OCI-LY1 (cell line): ENCODE results near the gene FNIP2.

Source experiments
- H2AFZ ChIP-seq: fragments of 200-600 bp; sonication (generic), shearing (Covaris generic); 2 replicates; pipeline ENCODE4 v1.6.0; 2014; ENCODE audit warnings: antibody characterized with exemption, mild to moderate bottlenecking, low read length
- H3F3A ChIP-seq: fragments of 200-600 bp; sonication (generic), shearing (Covaris generic); 2 replicates; pipeline ENCODE4 v1.6.0; 2014; ENCODE audit warnings: mild to moderate bottlenecking, antibody characterized with exemption, low read length, moderate library complexity; ENCODE audit not compliant: insufficient read depth
- H3K27ac ChIP-seq: fragments of 200-600 bp; sonication (generic); 2 replicates; pipeline ENCODE4 v1.5.1; 2014; ENCODE audit warnings: low read length, mixed run types, mild to moderate bottlenecking, low read depth; ENCODE audit not compliant: poor library complexity, severe bottlenecking
- H3K27me3 ChIP-seq: fragments of 200-600 bp; sonication (generic); 2 replicates; pipeline ENCODE4 v1.6.0; 2014; ENCODE audit warnings: antibody characterized with exemption, mild to moderate bottlenecking, low read length, moderate library complexity; ENCODE audit not compliant: insufficient read depth
- H3K36me3 ChIP-seq: fragments of 200-600 bp; sonication (generic); 2 replicates; pipeline ENCODE4 v1.6.1; 2014; ENCODE audit warnings: mild to moderate bottlenecking, antibody characterized with exemption, low read length, moderate library complexity, mixed read lengths; ENCODE audit not compliant: insufficient read depth
- H3K4me1 ChIP-seq: fragments of 200-600 bp; sonication (generic); 2 replicates; pipeline ENCODE4 v1.5.1; 2014; ENCODE audit warnings: mild to moderate bottlenecking, low read length, moderate library complexity; ENCODE audit not compliant: insufficient read depth, severe bottlenecking
- H3K4me2 ChIP-seq: fragments of 200-600 bp; sonication (generic), shearing (Covaris generic); 2 replicates; pipeline ENCODE4 v1.6.1; 2014; ENCODE audit warnings: low read length
- H3K4me3 ChIP-seq: fragments of 200-600 bp; sonication (generic); 2 replicates; pipeline ENCODE4 v1.5.1; 2014; ENCODE audit warnings: low read length, low read depth, mild to moderate bottlenecking, mixed read lengths; ENCODE audit not compliant: poor library complexity, severe bottlenecking
- H3K79me2 ChIP-seq: fragments of 200-600 bp; shearing (Covaris generic); 2 replicates; pipeline ENCODE4 v1.6.1; 2016; ENCODE audit warnings: mixed run types, low read length, mixed read lengths; ENCODE audit not compliant: insufficient read depth
- H3K9ac ChIP-seq: fragments of 200-600 bp; sonication (generic), shearing (Covaris generic); 2 replicates; pipeline ENCODE4 v1.6.1; 2014; ENCODE audit warnings: mild to moderate bottlenecking, low read length, mixed read lengths
- H3K9me2 ChIP-seq: fragments of 200-600 bp; sonication (generic), shearing (Covaris generic); 2 replicates; pipeline ENCODE4 v1.6.1; 2014; ENCODE audit warnings: low read depth, mild to moderate bottlenecking, low read length, mixed read lengths
- H3K9me3 ChIP-seq: fragments of 200-600 bp; shearing (Covaris generic); 2 replicates; pipeline ENCODE4 v1.6.1; 2014; ENCODE audit warnings: low read length, mixed read lengths
- H4K20me1 ChIP-seq: fragments of 200-600 bp; sonication (generic), shearing (Covaris generic); 2 replicates; pipeline ENCODE4 v1.6.0; 2016; ENCODE audit warnings: mild to moderate bottlenecking, low read length; ENCODE audit not compliant: insufficient read depth
- CTCF ChIP-seq: fragments of 200-600 bp; sonication (generic), shearing (Covaris generic); IDR thresholded peaks from 2 replicates; pipeline ENCODE4 v1.5.1; 2017; ENCODE audit warnings: mild to moderate bottlenecking, antibody characterized with exemption, low read length, moderate library complexity, mixed read lengths
- EZH2 ChIP-seq: fragments of 200-600 bp; sonication (generic), shearing (Covaris generic); IDR thresholded peaks from 2 replicates; pipeline ENCODE4 v1.8.0; 2017; ENCODE audit warnings: borderline replicate concordance, mixed run types, mild to moderate bottlenecking, antibody characterized with exemption, low read length, moderate library complexity, mixed read lengths

Gene FNIP2

DNA sequence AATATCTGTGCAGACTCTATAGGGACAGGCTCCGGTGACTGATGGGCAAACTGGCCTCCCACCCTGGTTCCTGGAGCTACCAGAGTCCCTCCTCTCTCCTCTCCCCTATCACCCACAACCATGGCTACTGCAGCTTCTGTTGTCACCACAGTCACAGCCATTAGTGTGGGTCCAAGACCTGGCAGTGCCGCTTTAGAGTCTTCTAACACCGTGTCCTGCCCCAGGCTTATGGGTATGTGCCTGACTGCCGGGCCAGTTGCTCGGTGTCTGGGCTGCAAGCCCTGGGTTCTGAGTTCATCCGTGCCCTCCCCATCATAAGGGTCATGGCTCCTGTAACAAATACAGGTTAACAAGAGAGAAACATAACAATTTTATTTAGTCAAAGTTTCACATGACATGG lies 85.4 kb downstream of the FNIP2 start:
- Histone ChIP-seq H2AFZ (no peak overlapping the region), H4K20me1 (no peaks in the 10 kb centered on the region), H3K27me3 (no peaks in the 10 kb centered on the region), H3K4me2 (no peak overlapping the region), H3K36me3 (no peaks in the 10 kb centered on the region), H3K4me3 (no peak overlapping the region), H3F3A (no peaks in the 10 kb centered on the region), H3K27ac (no peak overlapping the region), H3K9ac (no peak overlapping the region), H3K4me1 (no peaks in the 10 kb centered on the region), H3K79me2 (no peaks in the 10 kb centered on the region), H3K9me2 (no peaks in the 10 kb centered on the region), H3K9me3 (no peaks in the 10 kb centered on the region)
- no peak for TF ChIP-seq EZH2
- TF ChIP-seq CTCF: no peak

- Histone ChIP-seq H4K20me1 (no peaks in the 10 kb centered on the region), H3K9me3 (no peaks in the 10 kb centered on the region), H3K9ac (no peak overlapping the region), H3K4me3 (no peak overlapping the region), H2AFZ (no peak overlapping the region), H3K9me2 (no peaks in the 10 kb centered on the region), H3F3A (no peaks in the 10 kb centered on the region), H3K27me3 (no peaks in the 10 kb centered on the region), H3K4me2 (no peak overlapping the region), H3K27ac (no peak overlapping the region), H3K4me1 (peaks cover 7% of the 10 kb centered on the region), H3K36me3 (no peaks in the 10 kb centered on the region), H3K79me2 (no peaks in the 10 kb centered on the region)
- TF ChIP-seq CTCF (peak; percentile 68), EZH2 (no peak)
Observed at GRCh38 chr4:158856852-158857251, 88.0 kb downstream of the FNIP2 start.

DNA sequence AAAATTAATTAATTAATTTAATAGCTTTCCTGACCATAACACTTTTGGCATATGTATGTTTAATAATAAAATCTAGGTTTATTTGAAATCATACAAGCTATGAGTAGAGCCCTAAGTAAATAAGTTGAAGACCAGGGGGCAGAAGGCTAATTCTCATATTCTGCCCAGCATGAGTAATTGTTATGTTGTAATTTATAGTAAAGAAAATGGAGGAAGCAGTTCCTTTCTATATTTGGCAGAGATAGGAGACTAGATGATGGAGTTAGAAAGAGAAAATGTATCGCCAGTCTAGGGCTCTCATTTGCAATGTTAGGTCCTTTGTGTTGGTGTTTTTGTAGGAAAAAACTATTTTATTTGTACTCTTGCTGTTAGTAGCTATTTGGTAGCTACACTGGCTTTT lies 89.1 kb downstream of the FNIP2 start:
- Histone ChIP-seq H3K9me3 (no peaks in the 10 kb centered on the region), H3K9me2 (no peaks in the 10 kb centered on the region), H3K27ac (no peak overlapping the region), H3K4me1 (peaks cover 7% of the 10 kb centered on the region), H2AFZ (no peak overlapping the region), H3K4me2 (no peak overlapping the region), H3K27me3 (no peaks in the 10 kb centered on the region), H3K36me3 (no peaks in the 10 kb centered on the region), H3K79me2 (no peaks in the 10 kb centered on the region), H4K20me1 (no peaks in the 10 kb centered on the region), H3F3A (no peaks in the 10 kb centered on the region), H3K9ac (no peak overlapping the region), H3K4me3 (no peak overlapping the region)
- TF ChIP-seq EZH2 (no peak), CTCF (no peak)
